IMR-90 (cell line): ENCODE data around the gene CCNG1. TPM values are rescaled to one million over a fixed set of nuclear protein-coding genes. Genes with fewer than 3 reads are reported as not detected.

Experiments used
- ATAC-seq: fragments of 200-7000 bp; cut with Tn5 transposase; 2 replicates; pipeline ENCODE4 v1.9.1; 2020; ENCODE audit warnings: low read depth, mild to moderate bottlenecking, moderate library complexity
- BruUV-seq: library from RNA; stranded (reverse); fragments of 400-500 nt; replicated peaks from 2 replicates; lab custom pipeline; 2021; lab: Mats Ljungman, UMichigan
- CTCF ChIA-PET: fragments of 300-600 bp; formaldehyde crosslinking; extraction: SDS; loops from one replicate; lab custom pipeline; 2021; ENCODE audit warnings: antibody characterized with exemption; lab: Yijun Ruan, JAX
- POLR2A ChIA-PET: fragments of 300-600 bp; sonication (Branson Sonifier 250); formaldehyde crosslinking; loops from one replicate; lab custom pipeline; 2022; ENCODE audit warnings: antibody characterized with exemption; ENCODE audit not compliant: unreplicated experiment; lab: Charles Lee
- DNase-seq: peaks from one replicate; pipeline ENCODE4 v3.0.0; 2013
- H2AFZ ChIP-seq: replicated peaks from 2 replicates; pipeline ENCODE3; 2013; ENCODE audit warnings: low read length, mild to moderate bottlenecking; ENCODE audit not compliant: poor library complexity
- H2AK5ac ChIP-seq: 2 replicates; pipeline ENCODE4 v1.6.1; 2013; ENCODE audit warnings: low read depth, low read length, inconsistent platforms
- H2AK9ac ChIP-seq: replicated peaks from 2 replicates; pipeline ENCODE3; 2013; ENCODE audit warnings: mild to moderate bottlenecking, low read depth, low read length, moderate library complexity; ENCODE audit not compliant: poor library complexity
- H2BK120ac ChIP-seq: 2 replicates; pipeline ENCODE4 v1.6.1; 2013; ENCODE audit warnings: low read depth, low read length, inconsistent platforms
- H2BK15ac ChIP-seq: 3 replicates; pipeline ENCODE4 v1.6.1; 2013; ENCODE audit warnings: low read depth, low read length, inconsistent platforms
- H2BK20ac ChIP-seq: 2 replicates; pipeline ENCODE4 v1.6.1; 2013; ENCODE audit warnings: low read depth, mild to moderate bottlenecking, inconsistent platforms, low read length, moderate library complexity
- H2BK5ac ChIP-seq: 2 replicates; pipeline ENCODE4 v1.6.1; 2013; ENCODE audit warnings: mild to moderate bottlenecking, low read depth, low read length, inconsistent platforms; ENCODE audit not compliant: poor library complexity, severe bottlenecking
- H3K14ac ChIP-seq: replicated peaks from 2 replicates; pipeline ENCODE4 v1.6.1; 2013; ENCODE audit warnings: low read depth, low read length, inconsistent platforms
- H3K18ac ChIP-seq: 2 replicates; pipeline ENCODE4 v1.6.1; 2013; ENCODE audit warnings: low read depth, low read length, control low read depth
- H3K23ac ChIP-seq: 2 replicates; pipeline ENCODE4 v1.6.1; 2013; ENCODE audit warnings: low read depth, low read length, inconsistent platforms
- H3K27ac ChIP-seq: 2 replicates; pipeline ENCODE4 v1.5.1; 2013; ENCODE audit warnings: mild to moderate bottlenecking, control low read depth, low read length; ENCODE audit not compliant: insufficient read depth
- H3K27me3 ChIP-seq: 2 replicates; pipeline ENCODE4 v1.6.1; 2013; ENCODE audit warnings: low read length; ENCODE audit not compliant: control insufficient read depth, insufficient read depth
- H3K36me3 ChIP-seq: 2 replicates; pipeline ENCODE4 v1.6.1; 2013; ENCODE audit warnings: low read length, mixed read lengths; ENCODE audit not compliant: control insufficient read depth, insufficient read depth
- H3K4ac ChIP-seq: 2 replicates; pipeline ENCODE4 v1.6.1; 2013; ENCODE audit warnings: low read depth, low read length, inconsistent platforms
- H3K4me1 ChIP-seq: 2 replicates; pipeline ENCODE4 v1.6.1; 2013; ENCODE audit warnings: low read length, mixed read lengths; ENCODE audit not compliant: control insufficient read depth, insufficient read depth
- H3K4me2 ChIP-seq: 2 replicates; pipeline ENCODE4 v1.6.1; 2013; ENCODE audit warnings: low read depth, mild to moderate bottlenecking, control low read depth, low read length, moderate library complexity
- H3K4me3 ChIP-seq: 2 replicates; pipeline ENCODE4 v1.5.1; 2013; ENCODE audit warnings: low read depth, mild to moderate bottlenecking, control low read depth, low read length, moderate library complexity; ENCODE audit not compliant: insufficient read depth
- H3K56ac ChIP-seq: 2 replicates; pipeline ENCODE4 v1.6.1; 2013; ENCODE audit warnings: low read length, inconsistent platforms; ENCODE audit not compliant: insufficient read depth; ENCODE audit errors: extremely low read depth
- H3K79me1 ChIP-seq, 2 experiments: 2 replicates each; pipeline ENCODE4 v1.6.1; 2013; ENCODE audit warnings: low read length in 2 of 2, inconsistent platforms in 1 of 2, low read depth in 1 of 2
- H3K9ac ChIP-seq: 2 replicates; pipeline ENCODE4 v1.6.1; 2013; ENCODE audit warnings: low read depth, low read length, control low read depth
- H3K9me1 ChIP-seq: 2 replicates; pipeline ENCODE4 v1.6.1; 2013; ENCODE audit warnings: low read length, inconsistent platforms; ENCODE audit not compliant: insufficient read depth
- H3K9me3 ChIP-seq: 2 replicates; pipeline ENCODE4 v1.6.1; 2013; ENCODE audit warnings: low read length; ENCODE audit not compliant: control insufficient read depth, insufficient read depth
- H4K20me1 ChIP-seq: 2 replicates; pipeline ENCODE4 v1.6.1; 2013; ENCODE audit warnings: low read length, inconsistent platforms; ENCODE audit not compliant: insufficient read depth
- H4K5ac ChIP-seq: 2 replicates; pipeline ENCODE4 v1.6.1; 2013; ENCODE audit warnings: mild to moderate bottlenecking, low read depth, low read length, control low read depth
- H4K8ac ChIP-seq, 2 experiments: 2 replicates each; pipeline ENCODE4 v1.6.1; 2013; ENCODE audit warnings: low read depth in 2 of 2, low read length in 2 of 2, control low read depth in 1 of 2, inconsistent platforms in 1 of 2
- H4K91ac ChIP-seq: 2 replicates; pipeline ENCODE4 v1.6.1; 2013; ENCODE audit warnings: low read depth, low read length, inconsistent platforms; ENCODE audit not compliant: insufficient read depth
- BHLHE40 ChIP-seq: fragments of 150-350 bp; IDR thresholded peaks from 2 replicates; pipeline ENCODE4 v1.6.1; 2016; ENCODE audit warnings: mild to moderate bottlenecking, low read depth, low read length
- CEBPB ChIP-seq: IDR thresholded peaks from 2 replicates; pipeline ENCODE4 v1.6.1; 2012; ENCODE audit warnings: low read depth, low read length, improper control_type of control experiment
- CHD1 ChIP-seq: IDR thresholded peaks from 2 replicates; pipeline ENCODE4 v1.6.1; 2012; ENCODE audit warnings: low read depth, low read length, improper control_type of control experiment
- ELK1 ChIP-seq: fragments of 150-350 bp; IDR thresholded peaks from 2 replicates; pipeline ENCODE4 v1.6.1; 2016; ENCODE audit warnings: low read depth, mild to moderate bottlenecking, low read length, moderate library complexity, borderline replicate concordance
- FOS ChIP-seq: fragments of 150-350 bp; IDR thresholded peaks from 2 replicates; pipeline ENCODE4 v1.6.1; 2016; ENCODE audit warnings: low read depth, low read length
- MAZ ChIP-seq: IDR thresholded peaks from 2 replicates; pipeline ENCODE4 v1.6.1; 2012; ENCODE audit warnings: low read depth, mild to moderate bottlenecking, low read length, improper control_type of control experiment, moderate library complexity, borderline replicate concordance
- MXI1 ChIP-seq: IDR thresholded peaks from 2 replicates; pipeline ENCODE4 v1.6.1; 2012; ENCODE audit warnings: low read depth, mild to moderate bottlenecking, low read length, moderate library complexity, borderline replicate concordance
- NFE2L2 ChIP-seq: fragments of 150-350 bp; IDR thresholded peaks from 2 replicates; pipeline ENCODE4 v1.6.1; 2016; ENCODE audit warnings: low read depth, mild to moderate bottlenecking, low read length
- POLR2A ChIP-seq: IDR thresholded peaks from 2 replicates; pipeline ENCODE4 v1.6.1; 2012; ENCODE audit warnings: mild to moderate bottlenecking, low read depth, low read length
- RAD21 ChIP-seq: IDR thresholded peaks from 2 replicates; pipeline ENCODE4 v1.6.1; 2012; ENCODE audit warnings: low read length, improper control_type of control experiment
- RCOR1 ChIP-seq: IDR thresholded peaks from 2 replicates; pipeline ENCODE4 v1.6.1; 2012; ENCODE audit warnings: mild to moderate bottlenecking, low read length, improper control_type of control experiment; ENCODE audit not compliant: insufficient replicate concordance
- RFX5 ChIP-seq: IDR thresholded peaks from 2 replicates; pipeline ENCODE4 v1.8.0; 2012; ENCODE audit warnings: low read depth, mild to moderate bottlenecking, low read length, moderate library complexity
- SMC3 ChIP-seq: fragments of 150-350 bp; IDR thresholded peaks from 2 replicates; pipeline ENCODE4 v1.6.1; 2016; ENCODE audit warnings: low read depth, mild to moderate bottlenecking, antibody characterized with exemption, low read length, moderate library complexity
- USF2 ChIP-seq: fragments of 150-350 bp; IDR thresholded peaks from 2 replicates; pipeline ENCODE4 v1.6.1; 2017; ENCODE audit warnings: mild to moderate bottlenecking, antibody characterized with exemption, low read length, low read depth
- dilution Hi-C: fragments of 300-500 bp; cut with HindIII; formaldehyde crosslinking; loops from one replicate; pipeline ENCODE4 v1.14.3; 2018; ENCODE audit warnings: low sequenced_read_pairs; ENCODE audit not compliant: unreplicated experiment
- in situ Hi-C: fragments of 300-500 bp; cut with MboI; formaldehyde crosslinking; loops from 3 replicates; pipeline ENCODE4 v1.14.3; 2019; ENCODE audit warnings: low sequenced_read_pairs, inconsistent platforms, mixed read lengths
- intact Hi-C: fragments of 100-400 bp; cut with micrococcal nuclease; formaldehyde crosslinking; loops from 2 replicates; pipeline ENCODE4 v1.10.0; 2022
- polyA plus RNA-seq, 3 experiments: library from polyadenylated mRNA; depleted of rRNA; stranded (reverse); fragments of >200 nt; gene quantifications; 2 replicates each; pipeline ENCODE4 v1.2.3, GENCODE V29; 2012; ENCODE audit warnings: low replicate concordance in 1 of 3
- total RNA-seq: library from RNA; depleted of rRNA; stranded (reverse); fragments of >200 nt; gene quantifications from 2 replicates; pipeline ENCODE4 v1.2.3, GENCODE V29; 2012
- TF ChIP-seq, protein P1 (sequence below): conservative IDR thresholded peaks from 2 replicates; pipeline ENCODE4 v1.5.1; 2012; ENCODE audit warnings: mild to moderate bottlenecking, low read depth, low read length, improper control_type of control experiment

CCNG1 gene
- total and polyA plus RNA-seq, 2 of the 4 experiments (the other 2 are of a cell fraction): 72.0 to 382 TPM

DNA sequence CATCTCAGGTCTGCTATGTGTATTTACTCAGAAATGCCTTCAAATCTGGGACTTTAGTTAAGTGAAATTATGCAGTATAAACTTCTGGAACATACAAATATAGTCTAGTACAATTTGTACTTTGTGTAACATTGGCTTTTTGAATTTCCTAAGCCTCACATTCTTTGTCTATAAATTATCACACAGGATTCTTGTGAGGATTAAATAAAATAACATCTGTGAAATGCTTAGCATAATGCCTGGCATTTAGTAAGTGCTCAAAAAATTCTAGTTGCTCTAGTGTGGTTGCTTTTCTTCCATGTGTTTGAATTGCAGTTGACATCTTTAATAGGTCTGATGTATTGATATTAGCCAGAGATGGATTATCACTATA is 25.7 kb downstream of the CCNG1 start:
- no peak for TF ChIP-seq NFE2L2
- TF ChIP-seq SMC3: no peak
- no peak for TF ChIP-seq POLR2A
- no peak for TF ChIP-seq MAZ
- TF ChIP-seq RCOR1: no peak
- no peak for TF ChIP-seq RAD21
- TF ChIP-seq USF2: no peak
- TF ChIP-seq RFX5: no peak
- TF ChIP-seq MXI1: no peak
- TF ChIP-seq ELK1: no peak
- TF ChIP-seq, protein P1, sequence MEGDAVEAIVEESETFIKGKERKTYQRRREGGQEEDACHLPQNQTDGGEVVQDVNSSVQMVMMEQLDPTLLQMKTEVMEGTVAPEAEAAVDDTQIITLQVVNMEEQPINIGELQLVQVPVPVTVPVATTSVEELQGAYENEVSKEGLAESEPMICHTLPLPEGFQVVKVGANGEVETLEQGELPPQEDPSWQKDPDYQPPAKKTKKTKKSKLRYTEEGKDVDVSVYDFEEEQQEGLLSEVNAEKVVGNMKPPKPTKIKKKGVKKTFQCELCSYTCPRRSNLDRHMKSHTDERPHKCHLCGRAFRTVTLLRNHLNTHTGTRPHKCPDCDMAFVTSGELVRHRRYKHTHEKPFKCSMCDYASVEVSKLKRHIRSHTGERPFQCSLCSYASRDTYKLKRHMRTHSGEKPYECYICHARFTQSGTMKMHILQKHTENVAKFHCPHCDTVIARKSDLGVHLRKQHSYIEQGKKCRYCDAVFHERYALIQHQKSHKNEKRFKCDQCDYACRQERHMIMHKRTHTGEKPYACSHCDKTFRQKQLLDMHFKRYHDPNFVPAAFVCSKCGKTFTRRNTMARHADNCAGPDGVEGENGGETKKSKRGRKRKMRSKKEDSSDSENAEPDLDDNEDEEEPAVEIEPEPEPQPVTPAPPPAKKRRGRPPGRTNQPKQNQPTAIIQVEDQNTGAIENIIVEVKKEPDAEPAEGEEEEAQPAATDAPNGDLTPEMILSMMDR: no peak
- TF ChIP-seq BHLHE40: no peak
- TF ChIP-seq CEBPB: no peak
- TF ChIP-seq FOS: no peak
- TF ChIP-seq CHD1: no peak
- in situ Hi-C loops: no loop called here

More for the DNA sequence above, 25.7 kb downstream of the CCNG1 start:
- Histone ChIP-seq H2AK9ac (no peak overlapping the region), H3K56ac (no peak overlapping the region), H2BK20ac (no peak overlapping the region), H4K20me1 (no peaks in the 10 kb centered on the region), H2AFZ (no peak overlapping the region), H2BK15ac (no peak overlapping the region), H3K36me3 (no peaks in the 10 kb centered on the region; the same call in 1 of the 2 replicates), H3K9me1 (no peaks in the 10 kb centered on the region), H4K91ac (no peak overlapping the region), H3K18ac (no peak overlapping the region), H4K8ac (no peak overlapping the region), H2AK5ac (no peak overlapping the region), H4K5ac (no peak overlapping the region), H2BK120ac (no peak overlapping the region), H3K23ac (no peak overlapping the region), H3K4me3 (no peak overlapping the region), H3K27ac (no peak overlapping the region), H3K4ac (no peak overlapping the region), H3K27me3 (no peaks in the 10 kb centered on the region), H3K9me3 (no peaks in the 10 kb centered on the region), H3K14ac (no peak overlapping the region), H2BK5ac (no peak overlapping the region), H3K79me1 (peaks cover 13 to 14% of the 10 kb centered on the region in 2 experiments), H3K9ac (no peak overlapping the region), H3K4me1 (no peaks in the 10 kb centered on the region), H3K4me2 (no peak overlapping the region)
- ATAC-seq: no peak
- no TSS peak for BruUV-seq
- ChIA-PET CTCF (no interaction called here), POLR2A (no interaction called here)
- dilution Hi-C loops: no loop called here
- intact Hi-C loops: no loop called here
- no peak for DNase-seq
